Measurements from ENCODE around the gene PEPD.

The PEPD gene

GRCh38 chr19:33473653-33474305 is 47.8 kb downstream of the PEPD start:
- H2AFZ ChIP-seq (ENCODE audit: low read length) = no peak overlapping the region
- H3K36me3 ChIP-seq (replicated peaks; ENCODE audit: insufficient read depth, low read length) = no peaks in the 10 kb centered on the region
- H3K27ac ChIP-seq (ENCODE audit: low read length) = no peak overlapping the region
- no peaks in the 10 kb centered on the region for H4K20me1 ChIP-seq (ENCODE audit: insufficient read depth, low read length)
- H3K4me1 ChIP-seq (ENCODE audit: low read length) = no peaks in the 10 kb centered on the region
- H3K9me3 ChIP-seq (replicated peaks; ENCODE audit: insufficient read depth, low read length) = no peaks in the 10 kb centered on the region
- no peak for DNase-seq
- TF ChIP-seq EZH2 (optimal IDR thresholded peaks at IDR 0.05; ENCODE audit: low read depth, low read length) = no peak
- no peak for TF ChIP-seq CTCF (IDR thresholded peaks at IDR 0.05; ENCODE audit: low read length)
- no peak for TF ChIP-seq EZH2phosphoT487 (IDR thresholded peaks at IDR 0.05; ENCODE audit: low read length)
- no peak overlapping the region for H3K9ac ChIP-seq (ENCODE audit: low read length)
- no peak overlapping the region for H3K4me2 ChIP-seq (ENCODE audit: low read depth, low read length)
- H3F3A ChIP-seq (ENCODE audit: insufficient read depth, low read length) = no peaks in the 10 kb centered on the region
- H3K27me3 ChIP-seq (replicated peaks; ENCODE audit: insufficient read depth, low read length) = no peaks in the 10 kb centered on the region
- H3K79me2 ChIP-seq (ENCODE audit: low read length) = no peaks in the 10 kb centered on the region
- no peaks in the 10 kb centered on the region for H3K9me2 ChIP-seq (replicated peaks; ENCODE audit: insufficient read depth, low read length)
- no peak overlapping the region for H3K4me3 ChIP-seq (ENCODE audit: low read length)

GRCh38 chr19:33472691-33473652 is 48.6 kb downstream of the PEPD start:
- H3K4me2 ChIP-seq (ENCODE audit: low read depth, low read length) = no peak overlapping the region

DNA sequence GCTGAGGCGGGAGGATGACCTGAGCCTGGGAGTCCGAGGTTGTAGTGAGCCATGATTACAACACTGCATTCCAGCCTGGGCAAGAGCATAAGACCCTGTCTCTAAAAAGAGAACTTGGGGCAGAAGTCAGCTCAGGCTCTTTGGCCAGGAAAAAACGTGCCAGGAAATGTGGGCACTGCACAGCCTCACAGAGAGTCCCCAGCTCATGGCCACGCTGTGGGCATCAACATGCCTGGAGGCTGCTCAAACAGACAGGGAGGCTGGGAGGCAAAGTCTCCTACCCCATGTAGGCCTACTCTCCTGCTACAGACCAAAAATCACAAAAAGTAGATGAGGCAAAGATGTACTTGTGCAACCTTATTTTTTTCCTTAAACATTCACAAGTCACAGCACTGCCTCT is 49.4 kb downstream of the PEPD start:
- H3K4me3 ChIP-seq (ENCODE audit: low read length) = no peak overlapping the region
- no peaks in the 10 kb centered on the region for H3K9me2 ChIP-seq (replicated peaks; ENCODE audit: insufficient read depth, low read length)
- H3K9me3 ChIP-seq (replicated peaks; ENCODE audit: insufficient read depth, low read length) = no peaks in the 10 kb centered on the region
- H4K20me1 ChIP-seq (ENCODE audit: insufficient read depth, low read length) = no peaks in the 10 kb centered on the region
- H3K4me1 ChIP-seq (ENCODE audit: low read length) = no peaks in the 10 kb centered on the region
- H2AFZ ChIP-seq (ENCODE audit: low read length) = no peak overlapping the region
- H3K4me2 ChIP-seq (ENCODE audit: low read depth, low read length) = no peak overlapping the region
- DNase-seq = no peak
- H3K79me2 ChIP-seq (ENCODE audit: low read length) = no peaks in the 10 kb centered on the region
- no peak overlapping the region for H3K9ac ChIP-seq (ENCODE audit: low read length)
- H3F3A ChIP-seq (ENCODE audit: insufficient read depth, low read length) = no peaks in the 10 kb centered on the region
- TF ChIP-seq EZH2phosphoT487 (IDR thresholded peaks at IDR 0.05; ENCODE audit: low read length) = no peak
- TF ChIP-seq EZH2 (optimal IDR thresholded peaks at IDR 0.05; ENCODE audit: low read depth, low read length) = no peak
- no peak for TF ChIP-seq CTCF (IDR thresholded peaks at IDR 0.05; ENCODE audit: low read length)
- no peak overlapping the region for H3K27ac ChIP-seq (ENCODE audit: low read length)
- H3K36me3 ChIP-seq (replicated peaks; ENCODE audit: insufficient read depth, low read length) = no peaks in the 10 kb centered on the region
- no peaks in the 10 kb centered on the region for H3K27me3 ChIP-seq (replicated peaks; ENCODE audit: insufficient read depth, low read length)

More at GRCh38 chr19:33472691-33473652, 48.6 kb downstream of the PEPD start:
- Histone ChIP-seq H3K36me3 (replicated peaks; ENCODE audit: insufficient read depth, low read length) (no peaks in the 10 kb centered on the region), H2AFZ (ENCODE audit: low read length) (no peak overlapping the region), H3K9me2 (replicated peaks; ENCODE audit: insufficient read depth, low read length) (no peaks in the 10 kb centered on the region), H3K27ac (ENCODE audit: low read length) (no peak overlapping the region), H3F3A (ENCODE audit: insufficient read depth, low read length) (no peaks in the 10 kb centered on the region), H3K9me3 (replicated peaks; ENCODE audit: insufficient read depth, low read length) (no peaks in the 10 kb centered on the region), H4K20me1 (ENCODE audit: insufficient read depth, low read length) (no peaks in the 10 kb centered on the region), H3K79me2 (ENCODE audit: low read length) (no peaks in the 10 kb centered on the region), H3K9ac (ENCODE audit: low read length) (no peak overlapping the region), H3K4me3 (ENCODE audit: low read length) (no peak overlapping the region), H3K4me1 (ENCODE audit: low read length) (no peaks in the 10 kb centered on the region), H3K27me3 (replicated peaks; ENCODE audit: insufficient read depth, low read length) (no peaks in the 10 kb centered on the region)
- TF ChIP-seq CTCF (IDR thresholded peaks at IDR 0.05; ENCODE audit: low read length) (no peak), EZH2phosphoT487 (IDR thresholded peaks at IDR 0.05; ENCODE audit: low read length) (no peak), EZH2 (optimal IDR thresholded peaks at IDR 0.05; ENCODE audit: low read depth, low read length) (no peak)
- DNase-seq = no peak
